ENCODE measurements around the gene TMC4. TPM values are rescaled to one million over a fixed set of nuclear protein-coding genes. Genes with fewer than 3 reads are reported as not detected.

Gene TMC4
- total and polyA plus RNA-seq, 5 experiments from 2014 or later: 0.13 TPM; not detected in 4

DNA sequence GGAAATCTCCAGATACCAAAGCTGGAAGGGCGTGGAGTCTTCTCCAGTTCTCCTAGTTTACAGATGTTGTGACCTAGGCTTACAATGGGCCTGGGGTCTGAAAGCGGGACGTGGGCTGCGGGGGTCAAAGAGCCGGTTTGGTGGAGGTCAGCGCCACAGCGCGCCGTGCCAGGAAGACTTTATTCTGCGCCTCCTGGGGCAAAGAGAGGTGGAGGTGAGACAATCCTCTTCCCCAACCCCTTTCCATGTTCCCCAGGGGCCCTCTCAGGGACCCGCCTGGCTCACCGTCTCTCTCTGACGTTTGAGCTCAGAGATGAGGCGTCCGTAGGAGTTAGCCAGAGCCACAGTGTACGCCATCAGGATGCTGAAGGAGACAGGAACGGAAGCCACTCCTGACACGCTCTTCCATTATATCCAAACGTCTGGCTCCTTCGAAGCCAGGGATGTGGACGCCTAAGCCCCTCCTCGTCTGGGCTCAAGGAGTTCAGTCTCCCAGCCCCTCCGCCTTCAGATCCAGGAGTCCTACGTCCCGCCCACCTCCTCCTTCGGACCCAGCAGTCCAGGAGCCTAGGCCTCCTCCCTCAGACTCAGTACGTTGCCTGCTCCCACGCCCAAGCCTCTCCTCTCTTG lies 12.7 kb downstream of the TMC4 start:
- DNase-seq: no peak
- no peak for ATAC-seq
- Mint-ChIP-seq H3K9me3 (no peaks in the 10 kb centered on the region), H3K27me3 (peaks cover 0 to 3% (median 0%) of the 10 kb centered on the region in 5 donors), H3K4me3 (peak overlapping the region; percentile 91 to 100 (median 100)), H3K27ac (peak overlapping the region; percentile 99 to 100 (median 99)), H3K4me1 (peaks cover 28 to 75% (median 72%) of the 10 kb centered on the region in 4 donors), H3K36me3 (peaks cover 0 to 29% (median 2%) of the 10 kb centered on the region in 3 donors)
- POLR2A ChIA-PET: interaction anchor here (0.6 to 7.6 kb wide), 9 partner anchors 12 to 292 kb away, joined by 3 to 129 read pairs (median 19); partner anchors contain the start of genes CNOT3, MBOAT7, PRPF31 and RPS9

DNA sequence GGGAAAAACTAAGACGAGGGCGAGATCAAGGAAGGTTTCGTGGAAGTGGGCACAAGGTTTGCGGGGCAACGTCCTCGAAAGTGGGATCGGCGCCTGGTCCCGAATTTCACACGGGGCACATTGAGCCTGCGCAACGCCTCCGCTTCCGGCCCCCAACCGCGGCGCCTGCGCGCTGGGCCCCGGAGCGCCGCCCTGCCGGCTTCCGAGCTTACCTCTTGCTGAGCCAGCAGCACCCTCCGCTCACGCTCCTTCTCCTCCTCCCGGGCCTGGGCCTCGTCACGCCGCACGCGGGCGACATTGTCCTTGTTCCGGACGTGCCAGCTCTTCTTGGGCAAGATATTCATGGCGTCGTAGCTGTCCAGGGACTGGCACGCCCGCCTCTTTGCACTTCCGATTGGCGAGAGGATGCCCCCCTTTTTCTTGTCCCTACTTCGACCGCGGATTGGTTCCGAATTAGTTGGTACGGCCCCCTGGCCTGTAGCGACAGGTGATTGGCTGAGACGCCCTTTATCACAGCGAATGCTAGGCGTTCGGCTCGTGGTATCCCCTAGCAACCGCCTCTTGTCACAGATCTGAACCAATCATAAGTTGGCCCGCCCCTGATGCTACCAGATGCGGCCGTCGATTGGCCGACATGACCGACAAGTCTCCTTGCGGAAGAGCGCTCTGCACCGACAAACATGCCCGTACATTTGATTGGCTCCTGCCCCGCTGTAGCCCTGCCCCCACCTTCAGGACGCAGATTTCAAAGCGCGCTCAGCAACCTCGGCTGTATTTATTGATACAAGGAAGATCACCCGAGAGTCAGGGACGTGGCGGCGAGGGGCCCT lies 13.4 kb downstream of the TMC4 start, which contains the start of gene LENG1:
TSS of gene LENG1 (minus strand) at position 370 of the 830 bp plus-strand sequence. CDS start at position 344, 26 bp downstream.
- POLR2A ChIA-PET: interaction anchor here (0.6 to 7.6 kb wide), 19 partner anchors 8 to 291 kb away, joined by 3 to 129 read pairs (median 6); partner anchors contain the start of genes CNOT3, LENG8, MBOAT7 and NDUFA3
- DNase-seq (peak; percentile 89 to 100 (median 99)), ATAC-seq (peak; percentile 86 to 89)
- H3K4me3 Mint-ChIP-seq: peak within 1 kb of the TSS; percentile 91 to 100 (median 100)
- peaks cover 0 to 2% (median 0%) of the 10 kb centered on the region in 5 donors for H3K27me3 Mint-ChIP-seq
- H3K27ac Mint-ChIP-seq: peak within 1 kb of the TSS; percentile 99 to 100 (median 99)
- peaks cover 5 to 36% (median 8%) of the 10 kb centered on the region in 3 donors for H3K36me3 Mint-ChIP-seq
- peaks cover 32 to 77% (median 73%) of the 10 kb centered on the region in 4 donors for H3K4me1 Mint-ChIP-seq
- no peaks in the 10 kb centered on the region for H3K9me3 Mint-ChIP-seq

DNA sequence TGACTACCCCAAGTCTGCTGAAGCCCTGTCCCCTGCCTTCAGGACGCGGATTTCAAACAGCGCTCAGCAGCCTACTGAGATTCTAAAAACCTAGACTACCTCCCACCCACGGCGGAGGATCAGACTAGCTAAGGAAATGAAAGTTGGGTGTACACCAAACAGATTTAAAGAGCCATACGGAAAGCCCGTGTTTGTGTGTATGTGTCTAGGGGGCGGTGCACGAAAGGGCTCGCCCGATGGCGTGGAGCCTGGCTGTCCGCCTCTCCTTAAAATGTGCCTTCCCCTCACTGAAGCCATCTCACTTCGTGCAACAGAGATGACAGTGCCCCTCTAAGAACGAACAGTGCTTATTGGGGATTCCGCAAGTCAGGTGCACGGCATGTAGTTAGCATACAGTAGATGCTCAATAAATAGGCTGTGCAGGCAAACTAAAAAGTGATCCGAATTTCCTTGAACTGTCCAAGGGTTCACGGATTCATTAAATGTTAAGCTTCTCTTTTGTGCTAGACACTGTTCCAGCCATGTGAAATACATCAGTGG lies 14.1 kb downstream of the TMC4 start:
- Mint-ChIP-seq H3K4me1 (peaks cover 34 to 78% (median 73%) of the 10 kb centered on the region in 4 donors), H3K36me3 (peaks cover 7 to 43% (median 12%) of the 10 kb centered on the region in 3 donors), H3K9me3 (no peaks in the 10 kb centered on the region), H3K4me3 (peak overlapping the region; percentile 91 to 100 (median 100)), H3K27me3 (no peaks in the 10 kb centered on the region), H3K27ac (peak overlapping the region; percentile 99 to 100 (median 99))
- ATAC-seq (no peak), DNase-seq (peak in 4 of 10 donors; percentile 19 to 39 (median 30))
- POLR2A ChIA-PET: interaction anchor here (0.7 to 7.6 kb wide), 19 partner anchors 8 to 290 kb away, joined by 3 to 129 read pairs (median 6); partner anchors contain the start of genes CNOT3, LENG8, MBOAT7 and NDUFA3

DNA sequence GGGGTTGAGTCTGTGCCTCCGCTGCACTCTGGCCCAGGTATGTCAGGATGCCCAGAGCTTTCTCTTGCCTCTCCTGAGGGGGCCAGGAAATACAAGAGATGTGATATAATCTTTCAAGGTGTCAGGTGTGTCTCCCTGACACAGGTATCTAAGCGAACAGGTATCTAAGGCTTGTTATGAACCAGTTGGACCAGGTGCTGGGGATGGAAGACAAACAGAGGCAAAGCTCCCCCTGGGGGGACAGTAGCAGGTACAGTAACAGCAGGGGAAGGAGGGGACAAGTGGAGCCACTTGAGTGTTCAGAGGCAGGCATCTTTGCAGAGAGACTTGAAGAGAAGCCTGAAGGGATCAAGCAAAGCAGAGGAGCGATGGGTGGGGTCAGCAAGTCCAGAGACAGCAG lies 16.0 kb downstream of the TMC4 start:
- Mint-ChIP-seq H3K36me3 (peaks cover 7 to 60% (median 12%) of the 10 kb centered on the region in 3 donors), H3K27ac (peak overlapping the region in 8 of 10 donors; percentile 34 to 81 (median 59)), H3K27me3 (no peaks in the 10 kb centered on the region), H3K9me3 (no peaks in the 10 kb centered on the region), H3K4me3 (peak overlapping the region in 9 of 10 donors; percentile 32 to 77 (median 56)), H3K4me1 (peaks cover 35 to 73% (median 67%) of the 10 kb centered on the region in 4 donors)
- POLR2A ChIA-PET: interaction anchor here (5.2 to 7.6 kb wide), 4 partner anchors 14 to 42 kb away, joined by 19 to 129 read pairs (median 67); partner anchors contain the start of genes CNOT3, MBOAT7, PRPF31 and TFPT
- ATAC-seq (no peak), DNase-seq (no peak)

DNA sequence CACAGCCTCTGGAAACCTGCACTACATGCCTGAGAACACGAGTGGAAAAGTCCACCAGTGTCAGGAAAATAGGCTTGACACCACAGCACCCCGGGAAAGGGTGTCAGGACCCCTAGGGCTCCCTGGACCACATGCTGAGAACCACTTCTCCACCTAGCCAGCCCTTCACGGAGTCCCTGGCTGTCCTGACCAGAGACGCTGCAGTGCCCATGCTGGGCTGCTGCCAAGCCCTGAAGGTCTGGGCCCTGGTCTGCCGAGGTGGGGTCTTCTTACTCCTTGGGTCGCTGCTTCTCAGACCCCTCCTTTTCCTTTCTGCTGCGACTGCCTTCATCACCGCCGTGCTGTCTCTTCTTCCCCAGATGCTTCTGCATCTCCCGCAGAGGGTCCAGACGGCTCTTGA lies 16.5 kb downstream of the TMC4 start:
- POLR2A ChIA-PET: interaction anchor here (5.2 to 7.6 kb wide), 4 partner anchors 13 to 42 kb away, joined by 19 to 129 read pairs (median 67); partner anchors contain the start of genes CNOT3, MBOAT7, PRPF31 and TFPT
- DNase-seq: no peak
- Mint-ChIP-seq H3K9me3 (no peaks in the 10 kb centered on the region), H3K27ac (peak overlapping the region in 4 of 10 donors; percentile 27 to 49 (median 46)), H3K27me3 (no peaks in the 10 kb centered on the region), H3K4me1 (peaks cover 35 to 72% (median 64%) of the 10 kb centered on the region in 4 donors), H3K4me3 (peak overlapping the region in 2 of 10 donors; percentile 32 to 77), H3K36me3 (peaks cover 7 to 64% (median 12%) of the 10 kb centered on the region in 3 donors)
- no peak for ATAC-seq

DNA sequence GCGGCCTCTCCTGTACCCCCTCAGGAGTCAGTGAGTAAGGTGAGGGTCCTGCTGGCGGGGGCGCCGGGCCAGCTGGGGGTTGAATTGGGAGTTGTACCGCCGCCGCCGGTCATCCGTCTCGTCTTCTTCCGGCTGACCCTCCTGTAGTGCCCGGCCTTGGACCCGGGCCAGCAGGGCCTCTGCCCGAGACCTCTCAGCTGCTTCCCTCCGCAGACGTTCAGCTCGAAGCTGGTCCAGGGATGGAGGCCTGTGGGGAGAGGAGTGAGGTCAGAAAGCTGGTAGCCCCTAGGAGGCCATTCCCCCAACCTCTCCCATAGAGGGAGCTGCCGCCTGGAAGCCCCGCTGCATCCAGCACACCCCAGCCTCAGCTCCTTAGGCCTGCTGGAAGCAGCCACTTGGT lies 17.3 kb downstream of the TMC4 start:
- POLR2A ChIA-PET: interaction anchor here (5.2 to 7.6 kb wide), 4 partner anchors 13 to 41 kb away, joined by 19 to 129 read pairs (median 67); partner anchors contain the start of genes CNOT3, MBOAT7, PRPF31 and TFPT
- no peak for ATAC-seq
- Mint-ChIP-seq H3K4me3 (peak overlapping the region in 5 of 10 donors; percentile 14 to 42 (median 36)), H3K27me3 (no peaks in the 10 kb centered on the region), H3K9me3 (no peaks in the 10 kb centered on the region), H3K4me1 (peaks cover 31 to 73% (median 60%) of the 10 kb centered on the region in 4 donors), H3K36me3 (peaks cover 7 to 71% (median 12%) of the 10 kb centered on the region in 3 donors), H3K27ac (peak overlapping the region in 4 of 10 donors; percentile 15 to 68 (median 54))
- DNase-seq: no peak

DNA sequence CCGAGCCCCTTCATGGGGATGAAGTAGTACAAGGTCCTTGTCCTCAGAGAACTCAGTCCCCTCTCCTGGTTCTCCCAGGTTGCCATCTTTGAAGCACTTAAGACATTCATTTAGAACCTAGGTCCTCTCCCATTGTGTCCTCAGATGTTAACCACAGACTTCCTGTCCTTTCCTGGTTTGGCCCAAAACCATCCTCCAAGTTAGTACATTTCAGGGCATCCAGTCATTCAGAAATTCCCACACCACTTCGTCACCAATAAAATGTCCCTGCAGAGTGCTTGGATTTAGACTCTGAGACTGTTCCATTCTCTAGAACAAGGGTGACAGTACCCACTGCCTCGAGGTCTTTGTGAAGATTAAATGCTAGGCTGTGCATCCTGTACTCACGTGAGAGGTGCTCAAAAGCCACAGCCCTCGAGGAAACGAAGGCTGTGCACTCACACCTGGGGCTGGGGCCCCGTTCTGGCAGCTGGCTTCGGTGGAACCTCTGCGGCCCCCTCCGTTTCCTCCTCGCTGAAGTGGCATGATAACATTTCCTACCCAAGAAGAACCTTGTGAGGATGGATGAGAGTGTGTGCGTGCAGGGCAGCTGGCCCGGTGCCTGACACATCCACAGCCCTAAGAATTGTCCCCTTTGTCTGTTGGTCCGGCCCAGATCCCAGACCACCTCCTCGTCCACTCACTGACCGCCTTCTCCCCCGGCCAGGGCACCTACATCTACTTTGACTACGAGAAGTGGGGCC lies 18.2 kb downstream of the TMC4 start:
- DNase-seq (peak in 8 of 10 donors; percentile 37 to 79 (median 70)), ATAC-seq (peak; percentile 8 to 34)
- H3K36me3 Mint-ChIP-seq: peaks cover 7 to 78% (median 12%) of the 10 kb centered on the region in 3 donors
- H3K4me1 Mint-ChIP-seq: peaks cover 28 to 69% (median 51%) of the 10 kb centered on the region in 4 donors
- no peaks in the 10 kb centered on the region for H3K9me3 Mint-ChIP-seq
- POLR2A ChIA-PET: interaction anchor here (1.0 to 7.6 kb wide), 4 partner anchors 12 to 46 kb away, joined by 5 to 129 read pairs (median 61); partner anchors contain the start of genes CNOT3, MBOAT7, RPS9 and TSEN34
- peak overlapping the region; percentile 22 to 81 (median 62) for H3K4me3 Mint-ChIP-seq
- H3K27me3 Mint-ChIP-seq: no peaks in the 10 kb centered on the region
- H3K27ac Mint-ChIP-seq: peak overlapping the region; percentile 73 to 95 (median 90)

DNA sequence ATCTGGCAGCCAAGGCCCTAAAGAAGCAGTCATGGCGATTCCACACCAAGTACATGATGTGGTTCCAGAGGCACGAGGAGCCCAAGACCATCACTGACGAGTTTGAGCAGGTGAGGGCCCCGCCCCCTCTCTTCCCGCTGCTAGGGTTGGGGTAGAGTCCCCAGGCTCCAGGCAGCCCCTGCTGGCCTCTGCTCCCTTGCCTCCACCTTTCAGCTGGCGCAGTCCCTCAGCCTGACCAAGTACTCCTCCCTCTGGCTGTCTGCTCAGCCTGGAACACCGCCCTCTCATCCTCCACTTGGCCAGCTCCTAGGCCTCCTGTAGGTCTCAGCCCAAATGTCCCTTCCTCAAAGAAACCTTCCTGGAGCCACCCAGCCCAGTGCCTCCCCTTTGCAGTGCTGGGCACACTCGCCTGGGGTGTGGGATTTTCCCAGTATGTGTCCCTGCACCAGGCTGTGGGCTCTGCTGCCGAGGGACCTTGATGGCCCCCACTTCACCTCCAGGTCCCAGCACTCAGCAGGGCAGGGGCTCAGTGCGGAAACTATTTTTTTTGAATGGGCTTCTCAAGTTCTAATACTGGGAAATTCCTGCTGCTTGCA lies 19.1 kb downstream of the TMC4 start:
- DNase-seq (no peak), ATAC-seq (no peak)
- Mint-ChIP-seq H3K9me3 (no peaks in the 10 kb centered on the region), H3K4me1 (peaks cover 29 to 64% (median 47%) of the 10 kb centered on the region in 4 donors), H3K27ac (peak overlapping the region in 9 of 10 donors; percentile 44 to 92 (median 85)), H3K4me3 (peak overlapping the region in 5 of 10 donors; percentile 60 to 75 (median 66)), H3K27me3 (no peaks in the 10 kb centered on the region), H3K36me3 (peaks cover 7 to 84% (median 12%) of the 10 kb centered on the region in 3 donors)
- POLR2A ChIA-PET: interaction anchor here (0.8 kb wide), 1 partner anchor 18 kb away, joined by 3 read pairs; no protein-coding TSS in a partner anchor

DNA sequence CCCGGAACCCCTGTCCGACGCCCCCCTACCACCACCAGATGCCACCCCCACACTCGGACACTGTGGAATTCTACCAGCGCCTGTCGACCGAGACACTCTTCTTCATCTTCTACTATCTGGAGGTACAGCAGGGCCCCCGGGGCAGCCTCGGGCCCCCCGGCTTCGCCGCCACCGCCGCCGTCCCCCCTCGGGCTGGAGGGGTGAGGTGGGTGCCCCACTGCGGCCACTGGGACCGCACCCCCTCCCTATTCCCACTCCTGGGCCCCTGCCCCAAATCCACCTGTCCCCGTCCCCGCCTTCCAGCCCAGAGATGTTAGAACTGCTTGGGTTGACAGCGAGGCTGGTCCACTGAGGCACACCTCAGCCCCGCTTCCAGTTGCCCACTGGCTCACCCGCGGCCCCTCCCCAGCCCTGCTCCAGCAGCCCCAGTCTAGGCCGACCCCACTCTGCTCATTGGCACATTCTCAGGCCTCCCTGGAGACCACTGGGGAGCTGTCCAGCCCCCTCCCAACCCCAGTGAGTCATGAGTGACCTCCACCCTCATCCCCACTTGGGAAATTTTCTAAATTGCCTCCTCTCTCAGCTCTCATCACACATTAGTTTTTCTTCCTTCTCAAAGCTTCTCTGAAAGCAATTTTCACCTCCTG lies 20.0 kb downstream of the TMC4 start:
- DNase-seq: no peak
- Mint-ChIP-seq H3K27ac (peak overlapping the region in 8 of 10 donors; percentile 20 to 86 (median 47)), H3K9me3 (no peaks in the 10 kb centered on the region), H3K4me1 (peaks cover 28 to 56% (median 40%) of the 10 kb centered on the region in 4 donors), H3K4me3 (peak overlapping the region in 3 of 10 donors; percentile 22 to 60 (median 41)), H3K36me3 (peaks cover 7 to 85% (median 10%) of the 10 kb centered on the region in 3 donors), H3K27me3 (no peaks in the 10 kb centered on the region)
- ATAC-seq: no peak
- POLR2A ChIA-PET: interaction anchor here (0.8 to 5.4 kb wide), 2 partner anchors 16 to 17 kb away, joined by 3 to 36 read pairs; partner anchors contain the start of gene CNOT3

DNA sequence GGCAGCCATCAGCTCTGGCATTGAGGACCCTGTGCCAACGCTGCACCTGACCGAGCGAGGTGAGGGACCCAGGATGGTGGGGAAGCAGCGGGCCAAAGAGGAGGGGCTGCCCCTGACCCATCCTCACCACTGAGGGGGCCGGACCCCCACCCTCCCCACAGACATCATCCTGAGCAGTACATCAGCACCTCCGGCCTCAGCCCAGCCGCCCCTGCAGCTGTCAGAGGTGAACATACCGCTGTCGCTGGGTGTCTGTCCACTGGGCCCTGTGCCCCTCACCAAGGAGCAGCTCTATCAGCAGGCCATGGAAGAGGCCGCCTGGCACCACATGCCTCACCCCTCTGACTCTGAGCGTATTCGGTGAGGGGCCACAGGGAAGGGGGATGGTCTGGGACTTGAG lies 20.7 kb downstream of the TMC4 start:
- H3K36me3 Mint-ChIP-seq: peaks cover 7 to 83% (median 10%) of the 10 kb centered on the region in 3 donors
- no peaks in the 10 kb centered on the region for H3K27me3 Mint-ChIP-seq
- H3K4me1 Mint-ChIP-seq: peaks cover 22 to 54% (median 38%) of the 10 kb centered on the region in 4 donors
- H3K4me3 Mint-ChIP-seq: no peak overlapping the region
- H3K9me3 Mint-ChIP-seq: no peaks in the 10 kb centered on the region
- ATAC-seq (no peak), DNase-seq (no peak)
- POLR2A ChIA-PET: interaction anchor here (5.4 kb wide), 1 partner anchor 15 kb away, joined by 36 read pairs; the partner anchor contains the start of gene CNOT3
- peak overlapping the region in 2 of 10 donors; percentile 51 to 80 for H3K27ac Mint-ChIP-seq
